IPS-15b (cell line): Measurements from ENCODE around the gene TNRC6B.
"Not testable (repeated sequence)": the region's sequence is repeated elsewhere in the genome, so short reads cannot be mapped to it uniquely, and the experiment has no call there.

Source experiments
- H3K27me3 ChIP-seq: one replicate; pipeline ENCODE4 v1.6.1; 2013; ENCODE audit warnings: low read length; ENCODE audit not compliant: control insufficient read depth, insufficient read depth
- H3K36me3 ChIP-seq: one replicate; pipeline ENCODE4 v1.6.1; 2013; ENCODE audit warnings: low read length; ENCODE audit not compliant: control insufficient read depth, insufficient read depth
- H3K4me1 ChIP-seq: one replicate; pipeline ENCODE4 v1.6.1; 2013; ENCODE audit warnings: mild to moderate bottlenecking, low read length; ENCODE audit not compliant: control insufficient read depth, insufficient read depth
- H3K4me3 ChIP-seq: one replicate; pipeline ENCODE4 v1.5.1; 2013; ENCODE audit warnings: low read depth, low read length
- H3K9ac ChIP-seq: one replicate; pipeline ENCODE4 v1.6.1; 2013; ENCODE audit warnings: low read depth, mild to moderate bottlenecking, low read length
- H3K9me3 ChIP-seq: one replicate; pipeline ENCODE4 v1.6.1; 2013; ENCODE audit warnings: mild to moderate bottlenecking, low read length; ENCODE audit not compliant: control insufficient read depth, insufficient read depth

Gene TNRC6B

GRCh38 chr22:40161194-40161593, 16.5 kb upstream of the TNRC6B start:
- no peaks in the 10 kb centered on the region for H3K9me3 ChIP-seq
- H3K4me3 ChIP-seq = no peak overlapping the region
- H3K4me1 ChIP-seq = no peaks in the 10 kb centered on the region
- no peak overlapping the region for H3K9ac ChIP-seq
- H3K27me3 ChIP-seq = no peaks in the 10 kb centered on the region
- peaks cover 4% of the 10 kb centered on the region for H3K36me3 ChIP-seq

GRCh38 chr22:40165537-40165936, 12.2 kb upstream of the TNRC6B start:
- H3K4me1 ChIP-seq, H3K9me3 ChIP-seq, H3K36me3 ChIP-seq, H3K9ac ChIP-seq, H3K4me3 ChIP-seq, H3K27me3 ChIP-seq: not testable (repeated sequence)

GRCh38 chr22:40175611-40176244, 2.0 kb upstream of the TNRC6B start:
- Histone ChIP-seq H3K36me3 (no peaks in the 10 kb centered on the region), H3K9ac (no peak overlapping the region), H3K4me1 (peaks cover 20% of the 10 kb centered on the region), H3K27me3 (no peaks in the 10 kb centered on the region), H3K9me3 (no peaks in the 10 kb centered on the region), H3K4me3 (no peak overlapping the region)

GRCh38 chr22:40176921-40177737, 596 bp upstream of the TNRC6B start:
- H3K9me3 ChIP-seq = no peaks in the 10 kb centered on the region
- no peaks in the 10 kb centered on the region for H3K27me3 ChIP-seq
- H3K4me1 ChIP-seq = peaks cover 30% of the 10 kb centered on the region
- H3K36me3 ChIP-seq = no peaks in the 10 kb centered on the region
- peak overlapping the region; percentile 50 for H3K9ac ChIP-seq
- H3K4me3 ChIP-seq = peak overlapping the region; percentile 84

- Histone ChIP-seq H3K27me3 (no peaks in the 10 kb centered on the region), H3K9me3 (no peaks in the 10 kb centered on the region), H3K9ac (peak overlapping the region; percentile 98), H3K4me3 (peak overlapping the region; percentile 84), H3K36me3 (no peaks in the 10 kb centered on the region), H3K4me1 (peaks cover 38% of the 10 kb centered on the region)
Measured at GRCh38 chr22:40178417-40179409, 988 bp downstream of the TNRC6B start.

- Histone ChIP-seq H3K4me3 (peak overlapping the region; percentile 84), H3K9ac (peak overlapping the region; percentile 98), H3K27me3 (no peaks in the 10 kb centered on the region), H3K9me3 (no peaks in the 10 kb centered on the region), H3K4me1 (peaks cover 38% of the 10 kb centered on the region), H3K36me3 (no peaks in the 10 kb centered on the region)
Measured at GRCh38 chr22:40179526-40179925, 1.8 kb downstream of the TNRC6B start.

GRCh38 chr22:40180403-40180802, 2.7 kb downstream of the TNRC6B start:
- H3K4me3 ChIP-seq = peak overlapping the region; percentile 84
- no peaks in the 10 kb centered on the region for H3K9me3 ChIP-seq
- H3K9ac ChIP-seq = no peak overlapping the region
- no peaks in the 10 kb centered on the region for H3K36me3 ChIP-seq
- no peaks in the 10 kb centered on the region for H3K27me3 ChIP-seq
- peaks cover 38% of the 10 kb centered on the region for H3K4me1 ChIP-seq

- H3K27me3 ChIP-seq = no peaks in the 10 kb centered on the region
- H3K36me3 ChIP-seq = no peaks in the 10 kb centered on the region
- no peak overlapping the region for H3K4me3 ChIP-seq
- H3K9ac ChIP-seq = no peak overlapping the region
- no peaks in the 10 kb centered on the region for H3K9me3 ChIP-seq
- peaks cover 32% of the 10 kb centered on the region for H3K4me1 ChIP-seq
Measured at GRCh38 chr22:40181323-40181722, 3.6 kb downstream of the TNRC6B start.

- Histone ChIP-seq H3K36me3 (no peaks in the 10 kb centered on the region), H3K4me3 (no peak overlapping the region), H3K27me3 (no peaks in the 10 kb centered on the region), H3K9me3 (no peaks in the 10 kb centered on the region), H3K4me1 (peaks cover 31% of the 10 kb centered on the region), H3K9ac (no peak overlapping the region)
Measured at GRCh38 chr22:40182231-40182835, 4.6 kb downstream of the TNRC6B start.

- Histone ChIP-seq H3K4me3 (no peak overlapping the region), H3K27me3 (no peaks in the 10 kb centered on the region), H3K9me3 (no peaks in the 10 kb centered on the region), H3K36me3 (no peaks in the 10 kb centered on the region), H3K4me1 (peaks cover 35% of the 10 kb centered on the region), H3K9ac (no peak overlapping the region)
Measured at GRCh38 chr22:40183029-40183581, 5.4 kb downstream of the TNRC6B start.

- peaks cover 39% of the 10 kb centered on the region for H3K4me1 ChIP-seq
- H3K4me3 ChIP-seq, H3K27me3 ChIP-seq, H3K36me3 ChIP-seq, H3K9ac ChIP-seq, H3K9me3 ChIP-seq: not testable (repeated sequence)
Measured at GRCh38 chr22:40183603-40184002, 5.9 kb downstream of the TNRC6B start.
